Activated CD4-positive, alpha-beta memory T cell treated with anti-CD3 and anti-CD28 coated beads, Interleukin-2, amount 10 ng/mL, durations not matched to agents 7 days and 5 days (primary cell): ENCODE data around the gene OVAAL. TPM values are rescaled to one million over a fixed set of nuclear protein-coding genes. Genes with fewer than 3 reads are reported as not detected.

ENCODE experiments used
- CTCF ChIA-PET: fragments of 350-600 bp; sonication (Branson Sonifier 250); formaldehyde crosslinking; loops from one replicate; lab custom pipeline; 2021; ENCODE audit warnings: antibody characterized with exemption, inconsistent platforms; lab: Charles Lee
- POLR2A ChIA-PET: fragments of 350-600 bp; sonication (Branson Sonifier 250); formaldehyde crosslinking; loops from one replicate; lab custom pipeline; 2021; ENCODE audit warnings: antibody characterized with exemption; lab: Charles Lee
- DNase-seq: peaks from one replicate; pipeline ENCODE4 v3.0.0-alpha.2; 2020
- H3K27ac Mint-ChIP-seq: one replicate; pipeline ENCODE4 v1.8.0; 2021; ENCODE audit warnings: mild to moderate bottlenecking, mixed read lengths
- H3K27me3 Mint-ChIP-seq: one replicate; pipeline ENCODE4 v1.8.0; 2021; ENCODE audit warnings: mixed read lengths
- H3K36me3 Mint-ChIP-seq: one replicate; pipeline ENCODE4 v1.8.0; 2021; ENCODE audit warnings: low read depth, mixed read lengths
- H3K4me1 Mint-ChIP-seq: one replicate; pipeline ENCODE4 v1.8.0; 2021; ENCODE audit warnings: mixed read lengths
- H3K4me3 Mint-ChIP-seq: one replicate; pipeline ENCODE4 v1.8.0; 2021; ENCODE audit warnings: mild to moderate bottlenecking, mixed read lengths
- H3K9me3 Mint-ChIP-seq: one replicate; pipeline ENCODE4 v1.8.0; 2021; ENCODE audit warnings: mixed read lengths
- total RNA-seq, 2 experiments: library from RNA; stranded (reverse); gene quantifications; one replicate each; pipeline ENCODE4 v1.2.3, GENCODE V29; 2021

OVAAL gene
- total RNA-seq, 2 experiments from 2014 or later = not detected

- no peak overlapping the region for H3K4me3 Mint-ChIP-seq
- no peak overlapping the region for H3K27ac Mint-ChIP-seq
- POLR2A ChIA-PET = no interaction called here
- CTCF ChIA-PET = interaction anchor here (1.4 kb wide), 1 partner anchor 34 kb away, joined by 3 read pairs; no protein-coding TSS in a partner anchor
- H3K9me3 Mint-ChIP-seq = no peaks in the 10 kb centered on the region
- DNase-seq = no peak
- peaks cover 43% of the 10 kb centered on the region for H3K27me3 Mint-ChIP-seq
- no peaks in the 10 kb centered on the region for H3K36me3 Mint-ChIP-seq
- no peaks in the 10 kb centered on the region for H3K4me1 Mint-ChIP-seq
These were observed 6.5 kb downstream of the OVAAL start for GRCh38 chr1:180565121-180565871.

- no peak for DNase-seq
- peaks cover under 1% of the 10 kb centered on the region for H3K4me1 Mint-ChIP-seq
- no peak overlapping the region for H3K4me3 Mint-ChIP-seq
- peaks cover 40% of the 10 kb centered on the region for H3K27me3 Mint-ChIP-seq
- no peaks in the 10 kb centered on the region for H3K36me3 Mint-ChIP-seq
- POLR2A ChIA-PET = no interaction called here
- CTCF ChIA-PET = no interaction called here
- no peaks in the 10 kb centered on the region for H3K9me3 Mint-ChIP-seq
- no peak overlapping the region for H3K27ac Mint-ChIP-seq
These were observed 7.3 kb downstream of the OVAAL start for GRCh38 chr1:180566026-180566425.

DNA sequence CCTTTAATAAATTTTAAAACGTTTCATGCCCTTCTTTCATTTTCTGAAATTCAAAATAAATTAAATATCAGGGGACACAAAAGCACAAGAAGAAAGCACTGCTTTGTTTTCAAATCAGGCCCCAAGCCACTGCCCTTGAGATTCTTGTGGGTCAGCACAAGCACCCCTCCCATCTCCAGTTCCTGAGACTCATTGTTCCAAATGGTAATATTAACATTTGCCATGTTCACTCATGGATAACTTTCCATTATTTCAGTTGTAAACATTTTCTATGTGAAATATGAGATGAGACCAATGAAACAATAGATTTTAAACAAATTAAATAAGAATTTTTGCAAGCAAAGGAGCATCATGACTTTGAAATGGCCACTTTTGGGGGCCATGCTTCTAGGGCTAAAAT, 7.7 kb downstream of the OVAAL start:
- Mint-ChIP-seq H3K36me3 (no peaks in the 10 kb centered on the region), H3K27ac (no peak overlapping the region), H3K4me3 (no peak overlapping the region), H3K4me1 (peaks cover 5% of the 10 kb centered on the region), H3K9me3 (no peaks in the 10 kb centered on the region), H3K27me3 (peaks cover 36% of the 10 kb centered on the region)
- ChIA-PET POLR2A (no interaction called here), CTCF (no interaction called here)
- DNase-seq = no peak

DNA sequence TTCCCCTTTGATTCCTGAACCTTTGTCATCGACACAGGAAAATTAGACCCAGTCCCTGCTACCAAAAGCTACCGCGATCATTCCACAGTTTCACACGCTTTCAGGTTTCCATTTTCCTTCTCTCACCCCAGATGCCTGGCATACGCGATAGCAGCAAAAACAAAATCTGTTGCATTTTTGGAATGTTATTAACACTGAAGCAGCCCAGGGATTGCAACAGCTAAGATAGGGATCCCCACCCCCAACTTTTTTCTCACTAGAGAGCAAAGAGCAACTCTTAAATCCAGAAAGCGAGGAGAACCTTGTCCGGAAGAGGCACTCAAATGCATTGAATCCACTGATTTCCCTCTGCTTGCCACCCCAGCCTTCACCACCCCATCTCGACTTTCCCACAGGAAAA, 8.9 kb downstream of the OVAAL start:
- H3K9me3 Mint-ChIP-seq = peaks cover 3% of the 10 kb centered on the region
- no peak overlapping the region for H3K4me3 Mint-ChIP-seq
- POLR2A ChIA-PET = no interaction called here
- H3K4me1 Mint-ChIP-seq = peaks cover 17% of the 10 kb centered on the region
- CTCF ChIA-PET = no interaction called here
- no peak for DNase-seq
- H3K27ac Mint-ChIP-seq = no peak overlapping the region
- peaks cover 32% of the 10 kb centered on the region for H3K27me3 Mint-ChIP-seq
- H3K36me3 Mint-ChIP-seq = no peaks in the 10 kb centered on the region

- CTCF ChIA-PET = no interaction called here
These were observed 9.4 kb downstream of the OVAAL start for GRCh38 chr1:180568184-180568583.

DNA sequence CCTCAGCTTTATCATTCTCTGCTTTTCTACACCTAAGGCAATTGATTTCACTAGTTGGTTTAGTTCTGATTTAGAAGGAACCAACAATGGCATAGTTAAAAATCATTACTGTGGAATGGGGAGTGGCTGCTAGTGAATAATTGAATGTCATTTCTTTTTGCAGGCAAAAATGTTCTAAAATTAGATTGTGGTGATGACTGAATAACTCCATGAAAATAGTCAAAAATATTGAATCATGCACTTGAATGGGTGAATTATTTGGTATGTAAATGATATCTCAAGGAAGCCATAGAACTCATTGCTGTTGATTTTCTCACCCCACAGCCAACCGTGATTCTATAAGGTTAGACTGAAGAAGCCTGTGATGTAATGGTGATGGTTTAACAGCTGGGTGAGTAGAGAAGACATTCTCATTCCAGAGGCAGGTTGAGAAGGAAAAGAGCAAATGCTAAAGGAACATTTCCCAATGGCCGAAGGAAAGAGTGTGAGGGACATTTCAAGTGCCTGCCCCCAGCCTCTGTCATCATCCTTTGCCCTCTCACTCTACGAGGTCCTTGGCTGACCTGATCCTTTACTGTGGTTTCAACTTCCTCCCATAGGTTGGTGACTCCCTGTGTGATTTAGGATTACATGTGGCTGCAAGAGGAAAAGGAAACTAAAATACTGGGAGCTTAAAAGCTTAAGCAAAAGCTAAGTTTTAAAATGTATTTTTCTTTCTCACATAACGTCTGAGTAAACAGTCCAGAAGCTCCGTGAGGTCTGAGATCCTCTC, 12.5 kb downstream of the OVAAL start:
- Mint-ChIP-seq H3K36me3 (no peaks in the 10 kb centered on the region), H3K27me3 (peaks cover 11% of the 10 kb centered on the region), H3K27ac (no peak overlapping the region), H3K4me1 (peaks cover 22% of the 10 kb centered on the region), H3K4me3 (no peak overlapping the region), H3K9me3 (peaks cover 3% of the 10 kb centered on the region)
- CTCF ChIA-PET = no interaction called here
- POLR2A ChIA-PET = interaction anchor here (1.3 kb wide), 1 partner anchor 81 kb away, joined by 3 read pairs; no protein-coding TSS in a partner anchor
- DNase-seq = no peak

More at GRCh38 chr1:180568184-180568583, 9.4 kb downstream of the OVAAL start:
- no peak for DNase-seq
- Mint-ChIP-seq H3K27me3 (peaks cover 30% of the 10 kb centered on the region), H3K27ac (no peak overlapping the region), H3K4me3 (no peak overlapping the region), H3K9me3 (peaks cover 3% of the 10 kb centered on the region), H3K4me1 (peaks cover 22% of the 10 kb centered on the region), H3K36me3 (no peaks in the 10 kb centered on the region)
- POLR2A ChIA-PET = no interaction called here

DNA sequence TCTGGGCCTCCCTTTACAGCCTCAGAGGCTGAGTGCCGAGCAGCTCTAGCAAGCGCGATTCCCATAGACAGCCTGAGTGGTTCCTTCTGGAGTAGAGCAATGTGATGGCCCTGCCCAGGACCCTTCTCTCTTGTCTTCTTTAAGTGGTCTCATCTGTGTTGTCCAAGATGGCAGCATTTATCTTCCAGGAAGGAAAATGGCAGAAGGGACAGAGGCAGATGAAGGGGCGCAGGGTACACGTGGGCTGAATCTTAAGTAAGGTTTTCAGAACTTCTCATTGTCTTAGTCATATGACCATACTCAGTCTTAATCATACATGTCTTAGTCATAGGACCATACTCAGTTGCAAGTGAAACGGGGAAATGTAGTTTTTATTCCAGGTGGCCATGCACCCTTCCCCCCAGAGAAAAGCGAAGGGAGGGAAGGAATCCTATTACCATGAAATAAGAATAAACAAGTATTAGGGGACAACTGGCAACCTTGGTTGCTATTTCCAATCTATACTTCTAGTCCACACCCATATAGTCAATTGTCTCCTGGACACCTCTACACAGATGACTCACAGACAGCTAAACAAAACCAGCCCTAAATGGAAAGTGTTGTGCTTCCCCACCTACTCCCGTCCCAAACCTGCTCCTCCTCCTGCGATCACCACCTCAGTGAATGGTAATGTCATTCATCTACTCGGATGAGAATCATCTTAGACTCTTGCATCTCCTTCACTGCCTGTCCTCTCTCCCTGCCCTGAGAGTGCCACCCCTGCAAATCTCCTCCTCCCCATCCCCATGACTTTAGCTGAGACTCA, 13.3 kb downstream of the OVAAL start:
- no peak for DNase-seq
- H3K9me3 Mint-ChIP-seq = peaks cover 3% of the 10 kb centered on the region
- peaks cover 22% of the 10 kb centered on the region for H3K4me1 Mint-ChIP-seq
- CTCF ChIA-PET = no interaction called here
- no peak overlapping the region for H3K27ac Mint-ChIP-seq
- no peak overlapping the region for H3K4me3 Mint-ChIP-seq
- no peaks in the 10 kb centered on the region for H3K36me3 Mint-ChIP-seq
- POLR2A ChIA-PET = interaction anchor here (0.9 to 1.3 kb wide), 2 partner anchors 14 to 80 kb away, joined by 3 read pairs; no protein-coding TSS in a partner anchor
- H3K27me3 Mint-ChIP-seq = peaks cover 11% of the 10 kb centered on the region

- Mint-ChIP-seq H3K36me3 (no peaks in the 10 kb centered on the region), H3K4me3 (no peak overlapping the region), H3K27ac (no peak overlapping the region), H3K4me1 (peaks cover 22% of the 10 kb centered on the region), H3K9me3 (peaks cover 3% of the 10 kb centered on the region), H3K27me3 (peaks cover 7% of the 10 kb centered on the region)
- ChIA-PET CTCF (no interaction called here), POLR2A (interaction anchor here (0.9 kb wide), 1 partner anchor 13 kb away, joined by 3 read pairs; no protein-coding TSS in a partner anchor)
- no peak for DNase-seq
These were observed 14.0 kb downstream of the OVAAL start for GRCh38 chr1:180572760-180573159.

DNA sequence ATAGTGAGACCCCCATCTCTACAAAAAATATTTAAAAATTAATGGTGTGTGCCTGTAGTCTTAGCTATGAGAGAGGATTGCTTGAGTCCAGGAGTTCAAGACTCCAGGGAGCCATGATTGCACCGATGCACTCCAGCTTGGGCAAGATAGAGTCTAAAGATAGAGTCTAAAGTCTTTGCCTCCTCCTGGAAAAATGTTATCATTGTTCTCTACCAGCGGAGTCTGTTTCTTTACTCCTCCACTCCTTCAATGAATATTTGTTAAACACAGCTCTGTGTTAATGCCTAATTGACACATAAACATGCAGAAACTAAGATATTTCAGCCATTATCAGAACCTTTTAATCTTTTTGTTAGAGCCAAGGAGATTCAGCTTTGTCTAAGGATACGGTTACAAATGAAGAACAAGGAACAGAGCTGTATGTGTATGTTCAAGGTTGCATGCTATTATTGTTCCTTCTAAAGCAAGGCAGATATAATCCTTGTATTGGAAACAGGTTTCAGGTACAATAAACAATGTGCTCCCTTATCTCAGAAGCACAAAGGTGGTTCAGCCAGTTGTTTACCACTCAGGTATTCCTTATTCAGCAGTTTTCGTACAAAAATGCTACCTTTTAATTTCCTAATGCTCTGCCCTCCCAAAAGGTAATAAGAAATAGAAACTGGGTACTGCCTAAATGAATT, 15.4 kb downstream of the OVAAL start:
- peaks cover 3% of the 10 kb centered on the region for H3K27me3 Mint-ChIP-seq
- peaks cover 3% of the 10 kb centered on the region for H3K9me3 Mint-ChIP-seq
- H3K27ac Mint-ChIP-seq = no peak overlapping the region
- no peaks in the 10 kb centered on the region for H3K36me3 Mint-ChIP-seq
- CTCF ChIA-PET = no interaction called here
- DNase-seq = no peak
- H3K4me3 Mint-ChIP-seq = no peak overlapping the region
- peaks cover 22% of the 10 kb centered on the region for H3K4me1 Mint-ChIP-seq
- POLR2A ChIA-PET = no interaction called here

GRCh38 chr1:180577361-180577760, 18.6 kb downstream of the OVAAL start:
- no peak overlapping the region for H3K4me3 Mint-ChIP-seq
- ChIA-PET POLR2A (no interaction called here), CTCF (no interaction called here)
- H3K27ac Mint-ChIP-seq = no peak overlapping the region
- no peak for DNase-seq
- peaks cover 4% of the 10 kb centered on the region for H3K27me3 Mint-ChIP-seq
- peaks cover 9% of the 10 kb centered on the region for H3K4me1 Mint-ChIP-seq
- H3K36me3 Mint-ChIP-seq = no peaks in the 10 kb centered on the region
- H3K9me3 Mint-ChIP-seq = peaks cover 5% of the 10 kb centered on the region

GRCh38 chr1:180579961-180580611, 21.3 kb downstream of the OVAAL start:
- Mint-ChIP-seq H3K4me3 (no peak overlapping the region), H3K9me3 (peaks cover 7% of the 10 kb centered on the region), H3K4me1 (peaks cover 7% of the 10 kb centered on the region), H3K36me3 (no peaks in the 10 kb centered on the region), H3K27ac (no peak overlapping the region), H3K27me3 (peaks cover 3% of the 10 kb centered on the region)
- CTCF ChIA-PET = no interaction called here
- no peak for DNase-seq
- POLR2A ChIA-PET = no interaction called here

DNA sequence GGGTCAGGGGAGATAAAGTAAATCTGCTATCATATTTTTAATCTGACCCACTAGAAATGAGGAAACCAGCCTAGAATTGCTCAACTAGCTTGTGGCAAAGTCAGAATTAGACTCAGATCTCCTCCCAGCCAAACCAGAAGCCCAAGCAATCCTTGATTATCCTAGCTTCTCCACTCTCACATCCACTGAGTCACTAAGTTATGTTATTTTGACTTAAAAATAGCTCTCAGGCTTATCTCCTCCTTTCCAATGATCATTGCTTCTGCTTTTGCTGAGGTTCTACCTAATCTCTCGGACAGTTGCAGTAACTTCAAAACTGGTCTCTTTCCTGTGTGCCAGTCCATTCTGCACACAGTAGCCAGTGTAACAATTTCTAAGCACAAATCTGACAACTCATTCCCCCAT, 22.9 kb downstream of the OVAAL start:
- H3K27me3 Mint-ChIP-seq = peaks cover 3% of the 10 kb centered on the region
- CTCF ChIA-PET = no interaction called here
- H3K36me3 Mint-ChIP-seq = peaks cover 5% of the 10 kb centered on the region
- peaks cover 7% of the 10 kb centered on the region for H3K9me3 Mint-ChIP-seq
- POLR2A ChIA-PET = no interaction called here
- DNase-seq = no peak
- H3K27ac Mint-ChIP-seq = no peak overlapping the region
- no peak overlapping the region for H3K4me3 Mint-ChIP-seq
- H3K4me1 Mint-ChIP-seq = peaks cover 21% of the 10 kb centered on the region
